ENCODE measurements around the gene HAPLN1. TPM values are rescaled to one million over a fixed set of nuclear protein-coding genes. Genes with fewer than 3 reads are reported as not detected.
A peak's percentile ranks its signal among the peaks of the same experiment; 100 is the strongest.

HAPLN1 gene
- total and polyA plus RNA-seq, 10 of the 15 experiments (the other 5 are each of a cell fraction or from before 2014, with no cell fraction given) = 0.05 to 0.21 (median 0.17) TPM; not detected in 2

GRCh38 chr5:83662558-83662957 lies 58.1 kb downstream of the HAPLN1 start (continued):
- TF ChIP-seq NR2C2 (IDR thresholded peaks at IDR 0.05; ENCODE audit: borderline replicate concordance, control insufficient read depth, insufficient read length, low read depth) = no peak
- TF ChIP-seq EP300 (IDR thresholded peaks at IDR 0.05; ENCODE audit: borderline replicate concordance in 1 of 2, control insufficient read depth in 1 of 2, low read depth in 2 of 2, low read length in 2 of 2) = peak in 1 of 2 experiments; percentile 58; a peak in 1 of 4 replicates
- no peak for TF ChIP-seq RFX5 (IDR thresholded peaks at IDR 0.05; ENCODE audit: low read depth, low read length)
- TF ChIP-seq ZNF592 (IDR thresholded peaks at IDR 0.05) = no peak
- TF ChIP-seq MTA2 (IDR thresholded peaks at IDR 0.05; ENCODE audit: low read depth) = peak; percentile 98
- TF ChIP-seq ZSCAN29 (IDR thresholded peaks at IDR 0.05) = no peak
- no peak for TF ChIP-seq POU2F2 (IDR thresholded peaks at IDR 0.05; ENCODE audit: borderline replicate concordance, low read depth, low read length)
- no peak for TF ChIP-seq PAX8 (IDR thresholded peaks at IDR 0.05)
- TF ChIP-seq YBX1 (IDR thresholded peaks at IDR 0.05) = no peak
- TF ChIP-seq MLLT1 (IDR thresholded peaks at IDR 0.05) = peak; percentile 62; the same call in 1 of the 2 replicates
- no peak for TF ChIP-seq POLR2AphosphoS2 (IDR thresholded peaks at IDR 0.05; ENCODE audit: low read depth, low read length)
- no peak for TF ChIP-seq ATF2 (IDR thresholded peaks at IDR 0.05; ENCODE audit: low read length)
- TF ChIP-seq MXI1 (IDR thresholded peaks at IDR 0.05; ENCODE audit: low read depth, low read length) = no peak
- TF ChIP-seq BMI1 (IDR thresholded peaks at IDR 0.05; ENCODE audit: borderline replicate concordance) = 0 out of 2 replicates have a peak, but pooled peaks have one; percentile 29
- peak; percentile 80 for TF ChIP-seq TCF7 (IDR thresholded peaks at IDR 0.05; ENCODE audit: borderline replicate concordance)
- no peak for TF ChIP-seq NFXL1 (IDR thresholded peaks at IDR 0.05; ENCODE audit: borderline replicate concordance)
- no peak for TF ChIP-seq NFYB (IDR thresholded peaks at IDR 0.05; ENCODE audit: insufficient read depth, low read depth, low read length)
- TF ChIP-seq CEBPZ (IDR thresholded peaks at IDR 0.05; ENCODE audit: low read depth, low read length) = no peak
- peak; percentile 78 to 80; a peak in 3 of 4 replicates for TF ChIP-seq IKZF2 (IDR thresholded peaks at IDR 0.05)

Measured in GM12878 (cell line).